HG02610 (cell line): ENCODE data around the gene EFCAB13.

Source experiments
- ATAC-seq: cut with Tn5 transposase; IDR thresholded peaks from one replicate; pipeline ENCODE4 v1.9.1; 2021; ENCODE audit warnings: mild to moderate bottlenecking, moderate library complexity; ENCODE audit not compliant: unreplicated experiment

Gene EFCAB13, protein sequence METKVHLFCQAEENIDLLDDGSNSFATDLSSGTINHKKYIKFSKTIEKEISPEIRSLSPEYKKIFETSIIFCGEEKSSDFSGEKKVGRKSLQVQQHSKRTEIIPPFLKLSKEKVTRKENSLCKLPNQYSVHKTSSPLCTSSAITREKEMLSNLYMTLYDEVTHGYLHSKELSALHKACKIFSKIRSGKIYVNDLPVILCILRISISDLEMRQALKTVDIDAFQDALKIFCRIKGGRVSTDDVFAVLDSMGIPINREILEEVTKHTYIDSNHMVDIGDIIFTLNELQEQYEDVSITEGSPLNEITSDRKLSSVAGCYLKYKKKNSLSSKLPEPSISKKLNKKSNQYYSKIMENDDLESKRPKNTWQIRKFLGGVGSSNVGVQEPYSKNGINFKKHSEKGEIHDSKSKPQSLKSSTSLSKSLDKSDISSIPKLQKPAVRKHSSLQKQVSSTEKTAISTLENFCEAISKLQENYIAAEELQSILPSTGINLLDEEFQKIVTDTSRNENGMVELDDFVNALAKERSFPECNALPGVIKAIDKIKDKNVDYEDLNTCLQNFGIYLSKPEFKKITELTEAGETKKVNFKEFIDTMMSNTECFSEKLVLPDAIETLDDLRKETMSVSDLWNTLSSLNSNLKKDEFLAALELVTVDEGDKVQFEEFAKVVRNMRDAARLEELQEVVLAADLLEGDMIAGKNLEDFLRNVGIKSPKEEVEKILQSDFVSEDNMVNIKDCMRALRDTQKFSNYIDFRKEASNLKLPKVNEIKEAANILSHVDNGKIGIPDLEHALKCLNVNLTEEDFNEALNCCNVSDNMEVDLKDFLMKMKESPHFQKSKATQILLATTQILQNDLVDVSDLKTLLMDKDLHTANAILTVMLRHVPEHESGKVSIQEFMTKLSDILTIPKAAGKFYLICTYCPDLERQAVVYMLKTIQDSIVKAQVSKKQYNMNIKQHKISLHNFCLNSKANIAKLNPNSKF

DNA sequence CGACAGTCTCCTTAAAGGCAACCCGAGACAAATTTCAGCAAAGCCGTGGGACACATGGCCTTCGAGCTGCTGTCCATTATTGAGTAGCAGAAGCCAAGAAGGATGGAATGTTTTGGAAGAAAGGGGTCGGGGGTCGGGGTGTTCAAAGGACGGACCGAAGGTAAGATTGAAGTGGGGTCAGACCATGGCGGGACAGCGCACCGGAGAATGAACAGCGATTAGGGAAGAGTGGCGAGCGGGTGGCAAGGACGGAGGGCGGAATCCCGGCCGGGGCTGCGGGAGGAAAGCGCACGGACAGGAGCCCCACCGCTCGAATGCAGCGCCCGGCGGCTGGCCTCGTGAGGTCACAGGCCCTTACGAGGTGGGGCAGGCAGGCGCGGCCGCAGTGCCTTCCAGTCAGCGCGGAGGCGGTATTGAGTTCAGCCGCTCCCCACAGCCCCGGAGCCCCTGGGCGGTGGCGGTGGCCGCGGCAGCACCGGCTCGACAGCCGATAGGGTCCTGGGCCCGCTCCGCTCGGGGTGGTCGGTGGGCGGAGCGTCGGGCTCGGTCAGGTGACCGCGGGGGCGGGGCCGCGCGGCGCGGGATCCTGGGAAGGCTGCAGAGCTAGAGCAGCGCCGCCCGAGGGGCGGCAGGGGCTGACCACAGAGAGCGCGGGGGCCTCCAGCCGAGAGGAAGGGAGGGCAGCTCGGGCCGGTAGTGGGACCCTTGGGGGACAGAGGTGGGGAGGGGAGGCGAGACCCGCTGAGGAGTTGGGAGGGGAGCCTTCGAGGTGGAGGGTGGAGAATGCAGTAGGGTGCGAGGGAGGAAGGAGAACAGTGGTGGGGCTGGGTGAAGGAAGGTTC lies at the start of gene EFCAB13:
EFCAB13 (plus strand) TSS at position 574 of the 842 bp plus-strand sequence. CDS start 4,399 bp downstream, outside the sequence.
- ATAC-seq: peak; percentile 84

DNA sequence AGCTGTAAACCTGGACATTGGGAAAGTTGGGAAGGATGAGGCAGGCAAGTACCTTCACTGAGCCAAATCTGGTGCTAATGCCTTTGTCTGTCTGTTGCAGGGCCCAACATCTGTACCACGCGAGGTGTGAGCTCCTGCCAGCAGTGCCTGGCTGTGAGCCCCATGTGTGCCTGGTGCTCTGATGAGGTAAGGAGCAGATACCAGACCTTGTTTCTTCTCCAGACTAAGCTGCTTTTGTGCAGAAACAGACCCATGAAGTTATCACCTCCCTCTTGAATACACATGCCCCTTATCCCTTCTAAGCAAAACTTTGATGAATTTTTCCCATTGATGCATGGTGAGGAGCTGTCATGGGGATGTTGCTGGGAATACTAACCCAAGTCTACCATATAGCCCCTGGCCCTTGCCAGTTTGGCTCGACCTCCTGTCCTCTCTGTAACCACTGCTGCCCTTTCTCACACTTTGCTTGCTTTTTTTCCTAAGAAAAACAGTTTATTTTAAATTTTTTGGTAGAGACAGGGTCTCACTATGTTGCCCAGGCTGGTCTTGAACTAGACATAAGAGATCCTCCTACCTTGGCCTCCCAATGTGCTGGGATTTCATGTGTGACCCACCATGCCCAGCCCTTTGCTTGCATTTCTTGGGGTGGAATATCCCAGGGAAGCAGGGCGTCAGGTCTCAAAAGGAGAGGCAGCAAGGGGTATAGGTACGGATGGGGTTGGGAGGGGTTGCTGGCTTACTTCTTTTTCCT lies 49.3 kb upstream of the EFCAB13 start:
- ATAC-seq: no peak

DNA sequence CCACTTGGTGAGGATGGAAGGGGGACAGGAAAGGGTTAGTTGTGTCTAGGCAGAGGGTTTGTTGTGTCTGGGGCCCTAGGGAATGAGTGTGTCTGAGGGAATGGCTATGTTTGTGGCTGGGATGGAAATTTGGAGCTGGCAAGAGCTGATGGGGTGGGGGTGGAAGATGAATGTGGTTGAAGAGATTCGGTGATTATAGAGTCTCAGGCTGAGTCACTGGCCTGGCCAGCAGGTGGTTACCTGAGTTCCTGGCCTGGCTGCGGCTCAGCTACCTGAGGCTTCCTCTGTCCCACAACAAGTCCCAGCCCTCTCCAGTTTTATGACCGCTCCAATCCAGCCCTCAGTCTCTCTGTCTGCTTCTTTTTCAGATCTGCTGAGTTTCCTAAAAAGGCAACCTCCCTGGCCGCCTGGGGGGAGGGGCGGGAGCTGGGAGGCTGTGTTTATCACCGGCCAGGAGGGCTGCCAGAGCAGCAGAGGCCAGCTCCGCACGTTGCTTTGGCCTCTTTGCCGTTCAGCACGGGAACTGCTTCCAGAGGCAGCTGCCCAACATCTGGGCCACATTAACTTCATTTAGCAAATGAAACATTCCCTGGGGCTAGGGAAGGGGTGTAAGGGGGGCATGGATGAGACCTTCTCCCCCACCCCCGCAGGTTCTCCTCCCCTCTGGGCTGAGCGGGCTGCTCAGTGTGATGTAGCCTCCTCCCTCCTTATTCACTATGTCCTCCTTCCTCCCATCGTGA lies 48.3 kb upstream of the EFCAB13 start:
- no peak for ATAC-seq

DNA sequence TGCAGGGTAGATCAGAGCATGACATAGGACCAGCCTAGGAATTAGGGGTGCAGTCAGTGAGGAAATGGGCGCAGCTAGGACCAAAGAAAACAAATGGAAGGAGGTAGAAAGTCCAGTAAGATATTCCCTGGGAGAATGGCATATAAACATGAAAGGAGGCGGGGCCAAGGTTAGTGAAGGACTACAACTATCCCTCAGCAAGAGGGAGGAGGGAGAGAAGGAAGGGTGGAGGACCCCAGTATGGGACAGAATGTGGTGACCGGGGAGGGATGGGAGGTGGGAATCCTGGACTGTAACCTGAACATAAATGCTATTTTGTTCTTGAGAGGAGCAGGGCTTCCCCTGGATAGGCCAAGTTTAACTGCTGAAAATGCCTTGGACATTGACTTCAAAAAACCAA lies 47.3 kb upstream of the EFCAB13 start:
- no peak for ATAC-seq

DNA sequence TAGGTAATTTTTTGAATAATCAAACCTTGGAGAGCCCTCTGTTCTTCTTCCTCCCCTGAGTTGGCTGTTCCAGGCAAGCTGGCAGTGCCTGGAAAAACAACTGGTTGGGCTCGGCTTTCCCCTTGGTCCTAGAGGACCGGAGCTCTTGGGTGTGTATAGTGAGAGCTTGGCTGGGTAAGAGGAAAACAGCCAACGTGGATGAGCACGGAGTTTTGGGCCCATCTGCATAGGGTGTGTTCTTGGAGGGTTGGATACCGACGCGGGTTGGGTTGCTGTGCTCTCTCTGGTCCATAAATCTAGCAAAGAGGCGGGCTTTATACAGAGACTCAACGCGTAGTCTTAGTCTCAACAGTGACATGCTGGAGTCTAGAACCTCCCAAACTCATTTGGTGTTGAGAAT lies 46.9 kb upstream of the EFCAB13 start:
- no peak for ATAC-seq

DNA sequence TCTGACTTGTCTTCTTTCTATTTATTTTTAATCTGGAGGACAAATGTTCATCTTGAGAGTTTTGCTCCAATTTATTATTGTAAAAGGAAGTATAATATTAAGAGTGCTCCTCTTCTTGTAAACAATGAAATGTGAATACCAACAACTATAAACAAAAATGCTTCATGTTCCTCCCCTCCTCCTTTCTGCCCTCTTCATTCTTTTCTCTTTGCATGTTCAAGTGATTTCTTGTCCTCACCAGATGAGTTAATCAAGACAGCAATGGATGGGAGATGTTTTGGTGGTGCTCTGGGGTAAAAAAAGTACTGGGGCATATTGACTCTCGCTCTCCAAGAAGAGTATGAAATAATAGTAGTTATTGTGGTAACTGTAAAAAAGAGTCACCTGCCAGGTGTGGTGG lies 45.8 kb upstream of the EFCAB13 start:
- no peak for ATAC-seq

DNA sequence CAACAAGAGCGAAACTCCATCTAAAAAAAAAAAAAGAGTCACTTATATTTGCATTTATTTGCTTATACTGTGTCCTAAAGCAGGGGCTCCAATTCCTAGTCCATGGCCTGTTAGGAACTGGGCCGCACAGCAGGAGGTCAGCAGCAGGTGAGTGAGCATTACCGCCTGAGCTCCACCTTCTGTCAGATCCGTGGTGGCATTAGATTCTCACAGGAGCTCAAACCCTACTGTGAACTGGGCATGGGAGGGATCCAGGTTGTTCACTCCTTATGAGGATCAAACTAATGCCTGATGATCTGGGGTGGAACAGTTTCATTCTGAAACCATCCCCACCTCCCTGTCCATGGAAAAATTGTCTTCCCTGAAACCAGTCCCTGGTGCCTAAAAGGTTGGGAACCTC lies 45.2 kb upstream of the EFCAB13 start:
- ATAC-seq: no peak

DNA sequence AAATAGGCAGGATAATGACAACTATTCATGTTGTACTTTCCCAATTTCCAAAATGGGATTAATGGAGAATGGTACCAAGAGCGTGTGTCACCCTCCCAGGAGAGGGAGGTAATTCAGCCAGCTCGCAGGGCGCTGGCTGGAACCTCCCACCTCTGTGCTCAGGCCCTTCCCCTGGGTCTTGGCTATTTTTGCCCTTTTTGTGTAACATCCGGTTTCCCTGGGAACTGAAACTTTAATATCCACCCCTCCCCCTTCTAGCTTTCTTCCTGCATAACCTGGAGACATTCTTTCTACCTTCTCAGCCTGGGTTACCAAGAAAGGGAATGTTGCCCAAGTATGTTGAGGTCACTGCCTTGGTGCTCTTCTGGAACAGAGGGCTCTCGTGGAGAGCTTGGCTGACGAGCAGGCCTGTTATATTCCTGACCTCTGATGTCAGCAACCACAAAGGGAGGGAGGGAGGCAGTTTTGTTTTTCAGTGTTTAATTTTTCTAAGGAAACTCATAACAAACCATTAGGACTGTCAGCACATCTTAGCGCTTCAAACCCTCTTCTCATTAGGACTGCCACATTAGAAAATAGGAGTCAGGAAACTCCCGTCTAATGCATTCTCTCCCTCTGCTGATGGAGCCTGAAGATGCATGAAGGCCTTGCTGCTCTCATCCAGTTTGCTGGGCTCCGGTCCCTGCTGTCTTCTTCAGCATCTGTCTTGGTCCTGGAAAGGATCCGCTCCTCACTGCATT lies 44.5 kb upstream of the EFCAB13 start:
- peak; percentile 78 for ATAC-seq

DNA sequence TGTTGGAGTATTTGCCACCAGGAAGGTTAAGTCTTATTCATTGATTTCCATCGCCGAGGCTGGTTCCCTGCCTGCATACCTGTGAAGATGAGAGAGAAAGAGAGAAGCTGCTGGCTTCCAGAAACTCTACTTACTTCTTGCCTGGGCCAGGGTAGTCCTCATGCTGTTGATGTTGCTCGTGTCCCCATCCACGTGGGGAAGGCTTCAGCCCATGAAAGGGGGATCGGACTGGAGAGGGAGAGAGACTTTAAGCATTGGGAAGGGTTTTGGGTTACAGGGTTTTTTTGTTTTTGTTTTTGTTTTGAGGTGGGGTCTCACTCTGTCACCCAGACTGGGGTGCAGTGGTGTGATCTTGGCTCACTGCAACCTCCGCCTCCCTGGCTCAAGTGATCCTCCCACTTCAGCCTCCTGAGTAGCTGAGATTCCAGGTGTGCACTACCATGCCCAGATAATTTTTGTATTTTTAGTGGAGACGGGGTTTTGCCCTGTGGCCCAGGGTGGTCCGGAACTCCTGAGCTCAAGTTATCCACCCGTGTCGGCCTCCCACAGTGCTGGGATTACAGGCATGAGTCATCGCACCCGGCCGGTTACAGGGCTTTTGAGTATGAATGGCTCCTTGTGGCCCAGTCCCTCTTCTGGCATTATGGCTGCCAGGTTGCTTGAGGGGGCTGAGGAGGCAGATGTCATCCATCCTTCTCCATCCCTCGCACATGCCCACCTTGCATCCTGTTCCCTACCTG lies 43.5 kb upstream of the EFCAB13 start:
- ATAC-seq: no peak

DNA sequence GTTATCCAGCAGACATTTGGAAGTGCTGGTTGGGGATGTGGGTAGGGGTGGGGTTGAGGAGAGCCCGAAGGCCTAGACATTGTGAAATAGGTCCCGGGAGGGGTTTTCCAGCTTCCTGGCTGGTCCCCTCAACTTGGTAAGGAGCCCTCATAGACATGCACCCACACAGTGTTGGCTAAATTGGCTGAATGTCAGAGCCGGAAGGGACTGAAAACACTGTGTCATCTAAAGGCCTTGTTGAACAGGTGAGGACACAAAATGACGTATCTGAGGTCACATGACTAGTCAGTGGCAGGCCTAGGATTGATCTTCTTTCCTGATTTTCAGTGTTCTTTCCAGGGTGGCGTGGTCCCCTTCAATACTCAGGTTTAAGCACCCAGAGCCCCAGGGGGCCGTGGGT lies 42.5 kb upstream of the EFCAB13 start:
- ATAC-seq: no peak

DNA sequence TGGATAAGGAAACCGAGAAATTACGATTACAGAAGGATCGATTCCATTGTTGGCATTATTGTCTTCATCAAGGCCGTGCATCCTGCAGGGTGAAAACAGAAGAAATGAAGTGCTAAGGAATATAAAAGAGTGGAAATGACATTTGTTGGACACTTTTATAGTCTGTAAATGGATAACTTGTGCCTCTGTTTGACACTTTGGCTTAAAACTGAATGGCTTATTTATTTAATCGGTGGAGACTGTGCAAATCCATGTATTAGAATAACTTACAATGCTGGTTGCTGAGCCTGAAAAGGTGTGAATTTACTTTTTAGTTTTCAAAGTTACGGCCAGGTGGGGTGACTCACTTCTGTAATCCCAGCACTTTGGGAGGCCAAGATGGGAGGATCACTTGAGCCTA lies 38.8 kb upstream of the EFCAB13 start:
- ATAC-seq: no peak

DNA sequence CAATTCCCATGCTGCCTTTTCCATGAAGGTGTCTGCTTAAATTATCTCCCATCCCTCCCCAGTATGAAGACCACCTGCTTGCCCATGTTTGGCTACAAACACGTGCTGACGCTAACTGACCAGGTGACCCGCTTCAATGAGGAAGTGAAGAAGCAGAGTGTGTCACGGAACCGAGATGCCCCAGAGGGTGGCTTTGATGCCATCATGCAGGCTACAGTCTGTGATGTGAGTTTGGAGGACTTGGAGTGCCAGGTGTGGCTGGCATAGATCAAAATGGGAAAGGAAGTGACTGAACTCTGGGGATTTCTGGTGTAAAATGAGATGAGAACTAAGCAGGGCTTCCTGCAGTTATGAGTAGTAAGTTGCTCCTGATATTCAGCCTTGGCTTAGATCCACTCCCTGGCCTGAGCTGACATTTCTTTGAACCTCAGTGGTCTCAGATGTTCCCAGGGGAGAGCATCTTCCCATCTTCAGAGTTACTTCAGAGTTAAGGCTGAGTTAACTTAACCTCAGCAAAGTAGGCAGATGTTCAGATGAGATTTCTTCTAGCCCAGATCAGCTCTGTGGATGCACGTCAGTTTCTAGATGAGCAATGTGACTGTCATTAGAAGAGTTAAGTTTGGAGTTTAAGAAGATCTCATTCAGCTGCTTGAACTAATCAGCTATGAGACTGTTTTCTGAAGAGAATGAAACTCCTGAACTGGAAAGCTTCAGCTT lies 37.4 kb upstream of the EFCAB13 start:
- peak; percentile 92 for ATAC-seq

DNA sequence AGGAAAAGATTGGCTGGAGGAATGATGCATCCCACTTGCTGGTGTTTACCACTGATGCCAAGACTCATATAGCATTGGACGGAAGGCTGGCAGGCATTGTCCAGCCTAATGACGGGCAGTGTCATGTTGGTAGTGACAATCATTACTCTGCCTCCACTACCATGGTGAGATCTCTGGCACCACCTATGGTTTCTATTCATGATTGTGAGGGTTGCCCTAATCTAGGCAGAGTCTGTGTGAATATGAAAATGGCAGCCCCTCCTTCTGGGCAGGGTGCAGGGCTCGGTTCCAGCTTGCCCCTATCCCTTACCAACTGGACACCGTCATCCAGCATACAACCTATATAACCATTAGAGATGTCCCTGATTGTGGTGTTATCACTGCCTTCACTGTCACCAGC lies 36.7 kb upstream of the EFCAB13 start:
- ATAC-seq: no peak

DNA sequence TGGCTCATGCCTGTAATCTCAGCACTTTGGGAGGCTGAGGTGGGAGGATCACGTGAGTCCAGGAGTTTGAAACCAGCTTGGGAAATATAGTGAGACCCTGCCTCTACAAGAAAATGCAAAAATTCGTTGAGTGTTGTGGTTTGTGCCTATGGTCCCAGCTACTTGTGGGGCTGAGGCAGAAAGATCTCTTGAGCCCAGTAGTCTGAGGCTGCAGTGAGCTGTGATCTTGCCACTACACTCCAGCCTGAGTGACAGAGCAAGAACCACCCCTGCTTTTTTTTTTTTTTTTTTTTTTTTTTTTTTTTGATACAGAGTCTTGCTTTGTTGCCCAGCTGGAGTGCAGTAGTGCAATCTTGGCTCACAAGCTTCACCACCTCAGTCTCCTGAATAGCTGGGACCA lies 36.1 kb upstream of the EFCAB13 start:
- ATAC-seq: no peak

DNA sequence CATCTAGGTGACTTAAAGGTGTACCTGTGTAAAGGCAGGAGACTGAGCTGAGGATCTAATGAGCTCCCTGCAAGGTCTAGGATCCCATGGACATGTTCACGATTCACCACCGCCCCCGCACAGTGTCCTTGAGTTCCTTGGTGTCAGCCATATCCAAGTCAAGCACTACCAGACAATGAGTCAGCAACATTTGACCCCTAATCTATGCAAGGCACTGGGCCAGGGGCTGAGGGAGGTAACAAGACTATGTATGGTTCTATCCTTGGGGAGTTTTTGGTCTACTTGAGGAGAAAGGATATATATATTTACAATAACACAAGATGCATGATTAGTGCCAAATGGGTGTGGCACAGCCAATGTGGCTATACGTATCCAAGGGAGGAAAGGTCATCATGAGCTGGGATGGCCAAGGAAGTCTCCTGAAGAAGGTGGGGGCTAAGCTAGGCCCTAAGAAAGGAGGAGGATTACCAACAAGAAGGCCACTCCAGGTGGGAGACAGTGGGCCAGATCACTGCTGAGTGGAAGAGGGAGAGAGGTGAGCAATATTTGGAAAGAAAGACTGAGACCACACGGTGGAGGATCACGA lies 35.1 kb upstream of the EFCAB13 start:
- no peak for ATAC-seq

DNA sequence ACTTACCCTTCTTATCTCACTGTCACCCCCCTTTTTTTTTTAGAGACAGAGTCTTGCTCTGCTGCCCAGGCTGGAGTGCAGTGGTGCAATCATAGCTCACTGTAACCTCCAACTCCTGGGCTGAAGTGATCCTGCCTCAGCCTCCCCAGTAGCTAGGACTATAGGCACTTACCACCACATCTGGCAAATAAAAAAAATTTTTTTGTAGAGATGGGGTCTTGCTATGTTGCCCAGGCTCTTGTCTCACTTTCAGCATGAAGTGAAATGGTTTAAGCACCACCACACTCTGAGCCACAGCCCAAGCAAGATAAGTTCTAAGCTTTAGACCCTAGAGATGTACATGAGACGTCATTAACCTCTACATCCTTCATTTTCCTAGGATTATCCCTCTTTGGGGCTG lies 34.5 kb upstream of the EFCAB13 start:
- no peak for ATAC-seq

DNA sequence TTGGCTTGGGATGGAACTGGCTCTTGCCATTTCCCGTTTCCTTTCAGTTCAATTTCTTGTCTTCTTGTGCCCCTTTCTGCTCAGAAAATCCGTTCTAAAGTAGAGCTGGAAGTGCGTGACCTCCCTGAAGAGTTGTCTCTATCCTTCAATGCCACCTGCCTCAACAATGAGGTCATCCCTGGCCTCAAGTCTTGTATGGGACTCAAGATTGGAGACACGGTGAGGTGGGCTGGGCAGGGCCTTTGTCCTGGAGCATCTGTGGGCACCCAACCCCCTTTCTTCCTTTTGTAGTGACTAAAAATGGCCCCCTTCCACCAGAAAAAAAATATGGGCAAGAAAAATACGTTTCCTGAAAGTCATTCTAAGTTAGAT lies 32.9 kb upstream of the EFCAB13 start:
- ATAC-seq: no peak
